Globus pallidus (tissue), 1 donor: Measurements from ENCODE around the gene CRELD1.
"Not testable (repeated sequence)": the region's sequence is repeated elsewhere in the genome, so short reads cannot be mapped to it uniquely, and the experiment has no call there.

Experiments
- DNase-seq: peaks from one replicate; pipeline ENCODE4 v3.0.0-alpha.2; 2015; ENCODE audit warnings: low spot score

CRELD1 gene, protein sequence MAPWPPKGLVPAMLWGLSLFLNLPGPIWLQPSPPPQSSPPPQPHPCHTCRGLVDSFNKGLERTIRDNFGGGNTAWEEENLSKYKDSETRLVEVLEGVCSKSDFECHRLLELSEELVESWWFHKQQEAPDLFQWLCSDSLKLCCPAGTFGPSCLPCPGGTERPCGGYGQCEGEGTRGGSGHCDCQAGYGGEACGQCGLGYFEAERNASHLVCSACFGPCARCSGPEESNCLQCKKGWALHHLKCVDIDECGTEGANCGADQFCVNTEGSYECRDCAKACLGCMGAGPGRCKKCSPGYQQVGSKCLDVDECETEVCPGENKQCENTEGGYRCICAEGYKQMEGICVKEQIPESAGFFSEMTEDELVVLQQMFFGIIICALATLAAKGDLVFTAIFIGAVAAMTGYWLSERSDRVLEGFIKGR

DNA sequence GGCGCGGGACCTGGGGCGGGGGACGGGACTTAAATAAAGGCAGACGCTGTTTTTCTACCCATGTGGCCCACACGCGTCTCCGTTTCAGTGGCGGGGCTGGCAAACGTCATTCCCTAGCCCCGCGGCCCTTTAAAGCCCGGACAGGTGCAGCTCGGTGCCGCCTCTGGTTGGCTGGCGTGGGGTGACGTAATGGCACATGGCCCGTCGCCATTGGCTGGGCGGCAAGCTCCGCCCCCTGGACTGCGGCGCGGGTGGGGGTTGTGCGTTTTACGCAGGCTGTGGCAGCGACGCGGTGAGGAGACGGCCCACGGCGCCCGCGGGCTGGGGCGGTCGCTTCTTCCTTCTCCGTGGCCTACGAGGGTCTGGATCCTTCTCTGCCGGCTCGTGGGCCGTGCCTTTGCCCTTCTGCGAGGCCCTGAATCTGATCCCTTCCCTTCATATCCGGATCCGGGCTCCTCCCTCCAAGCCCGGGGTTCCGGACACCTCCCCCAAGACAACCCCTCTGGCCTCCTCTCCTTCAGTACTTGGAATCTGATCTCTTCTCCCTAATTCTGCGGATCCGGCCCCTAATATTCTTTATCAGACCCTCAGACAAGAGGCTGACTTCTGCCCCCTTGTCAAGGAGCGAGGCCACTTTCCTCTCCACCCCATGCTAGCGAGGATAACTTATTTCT is at the start of gene CRELD1:
CRELD1 (plus strand) TSS at position 274 of the 674 bp plus-strand sequence. CDS start 605 bp downstream, outside the sequence.
- peak; percentile 95 for DNase-seq

DNA sequence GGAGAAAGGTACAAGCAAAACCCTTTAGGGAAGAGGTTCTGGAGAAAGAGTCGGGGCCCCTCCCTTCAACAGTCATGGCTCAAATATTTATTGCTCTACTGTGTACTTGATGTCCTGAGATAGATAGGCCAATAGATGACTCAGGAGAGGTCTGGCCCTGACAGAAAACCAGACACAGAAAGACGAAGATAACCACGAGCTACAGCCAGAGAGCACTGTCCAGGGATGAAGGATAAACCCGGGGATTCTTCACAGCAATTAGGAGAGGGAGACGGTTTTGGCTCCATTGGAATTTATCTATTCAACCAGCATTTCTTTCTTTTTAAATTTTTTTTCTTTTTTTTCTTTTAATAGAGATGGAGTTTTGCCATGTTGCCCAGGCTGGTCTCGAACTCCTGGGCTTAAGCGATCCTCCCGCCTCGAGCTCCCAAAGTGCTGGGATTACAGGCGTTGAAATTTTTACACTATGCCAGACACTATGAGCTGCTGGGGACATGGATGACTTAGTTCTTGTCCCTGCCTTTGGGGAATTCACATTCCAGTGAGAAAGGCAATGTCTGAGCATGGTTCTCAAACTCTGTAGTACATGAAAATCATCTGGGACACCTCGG is 49.0 kb upstream of the CRELD1 start:
- no peak for DNase-seq

DNA sequence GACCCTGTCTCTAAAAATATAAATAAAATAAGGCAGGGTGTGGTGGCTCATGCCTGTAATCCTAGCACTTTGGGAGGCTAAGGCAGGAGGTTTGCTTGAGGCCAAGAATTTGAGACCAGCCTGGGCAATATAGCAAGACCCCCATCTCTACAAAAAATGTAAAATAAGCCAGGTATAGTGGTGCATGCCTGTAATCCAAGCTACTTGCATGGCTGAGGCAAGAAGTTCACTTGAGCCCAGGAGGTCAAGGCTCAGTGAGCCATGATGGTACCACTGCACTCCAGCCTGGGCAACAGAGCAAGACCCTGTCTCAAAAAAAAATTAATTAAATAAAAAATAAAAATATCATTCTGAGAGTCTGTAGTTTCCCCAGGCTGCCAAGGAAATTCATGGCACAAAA is 47.3 kb upstream of the CRELD1 start:
- no peak for DNase-seq

DNA sequence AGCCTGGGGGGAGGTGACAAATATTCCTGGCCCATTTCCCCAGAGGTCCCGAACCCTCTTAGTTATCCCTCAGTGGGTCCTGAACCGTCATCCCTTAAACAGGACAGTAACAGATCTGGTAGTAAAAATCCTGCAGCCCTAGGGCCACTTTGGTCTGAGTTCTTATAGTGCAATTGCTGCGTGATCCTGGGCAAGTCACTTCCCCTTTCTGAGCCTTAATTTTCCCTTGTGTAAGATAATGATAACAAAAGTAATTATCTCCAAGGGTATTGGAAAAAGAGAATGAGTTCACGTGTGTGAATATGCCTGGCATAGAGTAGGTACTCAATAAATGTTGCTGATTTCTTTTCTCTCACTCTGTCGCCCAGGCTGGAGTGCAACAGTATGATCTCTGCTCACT is 46.2 kb upstream of the CRELD1 start:
- DNase-seq: no peak

DNA sequence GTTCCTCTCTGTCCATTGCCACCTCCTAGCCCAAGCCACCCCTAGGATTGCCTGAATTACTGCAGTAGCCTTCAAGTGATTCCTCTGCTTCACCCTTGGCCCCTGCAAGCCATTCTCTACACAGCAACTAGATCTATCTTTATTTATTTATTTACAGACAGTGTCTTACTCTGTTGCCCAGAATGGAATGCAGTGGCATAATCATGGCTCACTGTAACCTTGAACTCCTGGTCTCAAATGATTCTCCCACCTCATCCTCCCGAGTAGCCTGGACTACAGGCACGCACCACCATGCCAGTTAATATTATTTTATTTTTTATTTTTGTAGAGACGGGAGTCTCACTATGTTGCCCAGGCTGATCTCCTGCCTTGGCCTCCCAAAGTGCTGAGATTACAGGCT is 45.1 kb upstream of the CRELD1 start:
- no peak for DNase-seq

DNA sequence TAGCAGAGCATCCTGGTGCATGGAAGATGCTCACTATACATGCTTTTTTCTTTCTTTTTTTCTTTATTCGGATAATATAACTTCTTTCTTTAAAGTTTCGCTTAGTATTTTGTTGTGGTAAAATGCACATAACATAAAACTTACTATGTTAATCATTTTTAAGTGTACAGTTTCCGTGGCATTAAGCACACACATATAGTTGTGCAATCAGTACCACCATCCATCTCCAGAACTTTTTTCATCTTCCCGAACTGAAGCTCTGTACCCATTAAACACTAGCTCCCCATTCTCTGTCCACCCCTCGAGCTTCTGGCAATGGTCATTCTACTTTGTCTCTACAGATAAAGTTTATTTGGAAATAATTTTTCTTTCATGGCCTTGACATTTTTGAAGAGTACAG is 44.2 kb upstream of the CRELD1 start:
- no peak for DNase-seq

DNA sequence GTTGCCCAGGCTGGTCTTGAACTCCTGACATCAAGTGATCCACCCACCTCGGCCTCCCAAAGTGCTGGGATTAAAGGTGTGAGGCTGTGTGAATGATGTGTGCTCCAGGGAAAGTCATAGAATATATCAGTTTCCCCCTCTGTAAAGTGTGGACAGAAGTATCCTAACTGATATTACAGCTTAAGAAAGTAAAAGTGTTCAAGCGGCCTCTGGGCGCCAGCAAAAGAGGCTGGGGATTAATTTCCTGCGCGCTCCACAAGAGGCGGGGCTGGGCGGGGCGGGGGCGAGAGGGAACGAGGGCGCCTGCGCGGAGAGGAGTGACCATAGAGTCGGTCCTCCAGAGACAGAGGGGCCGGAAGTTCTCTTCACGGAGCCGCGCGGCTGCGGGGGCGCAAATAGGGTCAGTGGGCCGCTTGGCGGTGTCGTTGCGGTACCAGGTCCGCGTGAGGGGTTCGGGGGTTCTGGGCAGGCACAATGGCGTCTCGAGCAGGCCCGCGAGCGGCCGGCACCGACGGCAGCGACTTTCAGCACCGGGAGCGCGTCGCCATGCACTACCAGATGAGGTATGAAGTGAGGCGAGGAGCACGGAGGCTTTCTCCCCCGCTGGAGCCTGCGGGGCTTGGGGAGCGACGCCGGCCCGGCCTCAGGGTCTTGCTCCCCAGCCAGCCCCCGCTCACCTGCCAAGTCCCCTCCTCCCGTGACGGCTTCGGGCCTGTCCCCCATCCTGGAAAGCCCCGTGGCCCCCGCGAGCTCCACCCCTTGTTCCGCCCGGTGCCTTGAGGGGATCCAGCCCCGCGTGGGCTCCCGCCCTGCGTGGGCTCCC is 43.2 kb upstream of the CRELD1 start, which contains the start of gene JAGN1:
JAGN1 (plus strand) TSS at position 362 of the 823 bp plus-strand sequence; CDS start at position 475, 113 bp downstream.
- DNase-seq: peak; percentile 87

DNA sequence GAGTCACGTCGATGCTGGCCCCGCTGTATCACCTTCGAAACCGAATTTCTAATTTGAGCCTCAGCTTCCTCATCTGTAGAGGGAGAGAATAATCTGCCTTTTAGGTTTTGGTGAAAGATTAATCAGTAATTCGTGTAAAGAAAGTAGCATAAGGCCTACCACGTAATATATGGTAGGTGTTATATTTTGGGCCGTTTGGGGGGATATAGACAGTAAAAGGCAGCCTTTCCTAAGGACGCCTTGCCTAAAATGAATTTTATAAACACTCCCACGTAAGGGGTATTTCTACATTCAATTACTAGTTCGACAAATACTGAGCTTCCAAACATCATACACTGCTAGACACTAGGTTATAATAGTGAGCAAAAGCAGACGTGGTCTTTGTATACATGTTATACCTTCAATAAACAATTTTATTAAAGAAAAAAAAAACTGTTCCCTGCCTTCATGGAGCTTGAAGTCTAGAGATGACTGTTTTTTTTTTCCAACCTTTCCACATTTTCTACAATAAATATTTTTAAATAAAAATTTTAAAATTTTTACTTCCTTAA is 42.5 kb upstream of the CRELD1 start:
- DNase-seq: no peak

DNA sequence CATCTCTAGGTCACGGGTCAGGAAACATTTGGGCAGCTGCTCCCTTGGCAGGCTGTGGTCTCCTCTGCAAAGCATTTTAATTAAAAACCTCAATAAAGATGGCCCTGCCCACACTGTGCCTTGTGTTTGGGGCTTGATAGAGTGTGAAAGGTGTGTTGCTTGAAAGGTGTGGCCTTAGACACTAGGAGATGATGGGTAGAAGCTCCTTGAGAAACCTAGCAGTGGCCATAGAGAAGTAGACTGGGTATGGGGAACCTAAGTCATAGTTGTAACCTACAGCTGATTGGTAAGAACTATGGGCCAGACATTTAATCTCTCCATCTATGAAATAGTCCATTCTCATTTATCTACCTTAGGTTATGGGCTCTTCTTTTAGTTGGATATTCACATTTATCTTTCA is 39.9 kb upstream of the CRELD1 start:
- DNase-seq: no peak

DNA sequence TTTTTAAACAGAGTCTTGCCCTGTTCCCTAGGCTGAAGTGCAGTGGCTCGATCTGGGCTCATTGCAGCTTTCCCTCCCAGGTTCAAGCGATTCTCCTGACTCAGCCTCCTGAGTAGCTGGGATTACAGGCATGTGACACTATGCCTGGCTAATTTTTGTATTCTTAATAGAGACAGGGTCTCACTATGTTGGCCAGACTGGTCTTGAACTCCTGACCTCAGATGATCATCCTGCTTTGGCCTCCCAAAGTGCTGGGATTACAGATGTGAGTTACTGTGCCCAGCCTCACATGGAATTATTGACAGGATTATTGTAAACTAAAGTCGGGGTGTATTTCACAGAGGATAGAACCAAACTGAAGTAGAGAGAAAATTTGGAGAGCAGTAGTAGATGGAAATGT is 37.9 kb upstream of the CRELD1 start:
- not testable (repeated sequence) for DNase-seq

DNA sequence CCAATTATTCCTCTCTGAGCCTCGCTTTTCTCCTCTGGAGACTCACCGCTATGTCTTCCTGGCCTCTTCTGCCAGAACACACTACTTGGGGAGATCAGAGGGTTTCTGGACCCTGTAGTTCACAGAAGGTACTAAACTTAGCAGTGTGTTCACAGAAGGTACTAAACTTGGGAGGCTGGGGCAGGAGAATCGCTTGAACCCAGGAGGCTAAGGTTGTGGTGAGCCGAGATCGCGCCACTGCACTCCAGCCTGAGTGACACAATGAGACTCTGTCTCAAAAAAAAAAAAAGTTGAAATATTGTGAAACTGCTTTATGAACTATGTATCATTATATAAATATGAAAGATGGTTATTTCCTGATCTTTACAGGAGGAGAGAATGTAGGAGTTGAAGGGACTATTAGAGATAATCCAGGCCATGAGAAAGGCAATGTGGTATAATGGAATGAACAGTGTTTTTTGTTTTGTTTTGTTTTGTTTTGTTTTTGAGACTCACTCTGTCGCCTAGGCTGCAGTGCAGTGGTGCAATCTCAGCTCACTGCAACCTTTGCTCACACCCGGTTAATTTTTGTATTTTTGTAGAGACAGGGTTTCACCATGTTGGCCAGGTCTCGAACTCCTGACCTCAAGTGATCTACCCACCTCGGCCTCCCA is 36.8 kb upstream of the CRELD1 start:
- DNase-seq: not testable (repeated sequence)

DNA sequence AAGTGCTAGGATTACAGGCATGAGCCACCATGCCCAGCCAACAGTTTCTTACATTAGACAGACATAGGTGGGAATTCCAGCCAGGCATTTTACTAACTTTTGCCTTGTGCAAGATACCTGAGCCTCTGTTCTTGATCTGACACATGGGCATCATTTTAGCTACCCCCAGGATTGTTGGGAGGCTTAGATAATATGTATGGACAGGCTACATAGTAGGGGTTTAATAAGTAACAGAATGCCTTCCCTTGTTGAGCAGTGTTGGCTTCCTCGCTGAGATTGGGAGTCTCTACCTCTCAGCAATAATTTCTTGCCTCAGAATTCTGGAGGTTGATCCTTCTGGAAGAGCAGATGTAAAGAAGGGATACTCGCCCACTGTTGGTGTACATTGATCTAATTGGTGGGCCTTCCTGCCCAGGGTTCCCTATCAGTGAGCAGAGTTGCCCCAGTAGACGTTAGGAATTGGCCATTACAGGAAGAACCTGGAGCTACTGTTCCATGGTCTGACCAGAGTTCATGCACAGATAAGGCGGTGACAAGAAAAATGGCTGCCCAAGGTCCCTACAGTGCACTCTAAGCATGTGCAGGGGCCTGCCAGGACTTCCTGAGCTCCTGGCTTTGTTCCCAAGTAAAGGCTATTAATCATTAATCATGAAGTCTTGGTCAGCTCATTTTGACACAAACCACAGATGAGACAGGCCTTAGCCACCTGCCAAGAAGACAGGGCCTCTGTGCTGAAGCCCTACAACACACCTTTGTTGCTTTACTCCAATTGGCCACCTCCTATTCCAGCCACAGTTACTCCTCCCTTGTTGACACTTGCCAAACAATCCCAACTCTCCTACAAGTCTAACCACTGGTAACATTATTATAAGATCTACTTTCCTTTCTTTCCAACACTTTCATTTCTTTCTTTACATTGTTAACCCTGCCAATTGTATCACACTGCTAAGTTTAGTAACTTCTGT is 35.9 kb upstream of the CRELD1 start:
- no peak for DNase-seq

DNA sequence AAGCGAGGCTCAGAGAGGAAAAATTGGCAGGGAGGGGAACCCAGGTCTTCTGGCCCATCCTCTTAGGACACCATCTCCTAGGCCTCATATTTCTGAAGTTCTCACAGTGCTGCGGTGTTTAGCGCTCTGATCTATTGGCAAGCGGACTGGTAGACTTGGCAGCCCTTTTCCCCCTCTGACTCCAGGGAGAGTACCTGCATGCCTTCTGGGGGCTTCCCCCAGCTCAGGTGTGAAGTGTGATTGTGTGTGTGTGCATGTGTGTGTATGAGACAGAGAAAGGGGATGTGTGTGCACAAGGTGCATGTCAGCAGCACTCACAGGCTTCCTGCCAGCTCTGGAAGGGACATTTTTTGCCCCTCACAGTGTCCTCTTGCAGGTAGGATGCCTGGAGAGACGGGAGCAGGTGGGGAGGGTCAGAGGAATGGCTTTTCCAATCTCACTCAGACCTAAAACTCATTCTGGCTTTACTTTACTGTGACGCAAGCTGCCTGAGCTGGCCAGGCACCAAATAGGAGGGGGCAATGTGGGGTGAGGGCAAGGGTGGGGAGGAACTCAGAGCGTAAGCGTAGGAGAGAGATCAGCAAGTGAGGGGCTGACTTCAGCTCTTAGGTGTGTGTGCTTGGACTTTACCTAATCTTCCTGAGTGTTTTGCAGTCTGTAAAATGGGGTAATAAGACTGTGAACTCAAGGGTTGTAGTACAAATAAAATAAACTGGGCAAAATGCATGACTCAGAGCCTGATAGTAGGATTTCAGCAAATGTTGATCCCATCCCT is 35.0 kb upstream of the CRELD1 start:
- DNase-seq: no peak

DNA sequence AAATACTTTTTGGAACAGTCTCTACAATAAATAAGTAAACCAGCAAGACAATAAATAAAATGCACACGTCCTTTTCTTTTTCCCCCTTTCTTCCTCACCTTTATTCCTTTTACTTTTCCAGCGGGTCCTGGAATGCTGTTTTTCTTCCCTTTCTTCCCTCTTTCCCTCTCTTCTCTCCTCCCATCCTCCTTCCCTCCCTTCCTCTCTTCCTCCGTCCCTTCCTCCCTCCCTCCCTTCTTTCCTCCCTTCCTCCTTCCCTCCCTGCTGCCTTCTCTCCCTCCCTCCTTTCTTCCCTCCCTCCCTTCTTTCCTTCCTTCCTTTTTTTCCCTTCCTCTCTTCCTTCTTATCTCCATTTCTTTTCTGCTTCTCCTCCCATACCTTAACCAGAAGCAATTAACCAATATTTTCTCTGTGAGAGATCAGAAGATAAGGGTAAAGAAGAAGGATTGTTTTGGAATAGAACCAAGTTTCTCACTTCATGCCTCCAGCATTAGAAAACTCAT is 34.3 kb upstream of the CRELD1 start:
- no peak for DNase-seq

DNA sequence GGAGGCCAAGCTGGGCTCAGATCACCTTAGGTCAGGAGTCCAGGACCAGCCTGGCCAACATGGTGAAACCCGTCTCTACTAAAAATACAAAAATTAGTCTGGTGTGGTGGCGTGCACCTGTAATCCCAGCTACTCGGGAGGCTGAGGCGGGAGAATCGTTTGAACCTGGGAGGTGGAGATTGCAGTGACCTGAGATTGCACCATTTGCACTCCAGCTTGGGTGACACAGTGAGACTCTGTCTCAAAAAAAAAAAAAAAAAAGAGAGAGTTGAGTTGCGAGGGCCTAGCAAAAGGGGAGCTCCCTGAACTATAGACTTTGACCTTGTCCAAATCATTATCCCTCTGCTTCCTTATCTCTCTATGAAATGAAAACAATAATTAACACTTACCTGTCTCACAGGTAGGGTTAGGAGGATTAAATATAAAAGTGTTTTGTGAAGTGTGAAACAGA is 32.6 kb upstream of the CRELD1 start:
- not testable (repeated sequence) for DNase-seq

DNA sequence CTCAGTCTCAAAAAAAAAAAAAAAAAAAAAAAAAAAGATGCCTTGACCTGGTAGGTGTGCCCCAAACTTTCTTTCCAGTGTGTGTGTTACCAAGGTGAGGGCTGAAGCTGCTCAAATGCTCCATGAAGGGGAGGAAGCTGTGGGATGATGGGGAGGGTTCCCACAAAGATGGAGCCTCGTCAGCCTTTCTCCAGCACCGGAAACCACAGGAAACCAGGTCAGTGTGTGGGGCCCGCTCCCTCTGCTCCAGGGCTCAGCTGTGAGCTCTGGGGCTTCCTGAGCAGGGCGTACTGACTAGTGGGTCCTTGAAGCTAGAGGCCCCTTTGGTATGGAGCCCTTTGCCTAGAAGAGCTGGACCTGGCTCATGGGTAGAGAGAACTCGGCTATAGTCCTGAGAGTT is 31.7 kb upstream of the CRELD1 start:
- DNase-seq: no peak

DNA sequence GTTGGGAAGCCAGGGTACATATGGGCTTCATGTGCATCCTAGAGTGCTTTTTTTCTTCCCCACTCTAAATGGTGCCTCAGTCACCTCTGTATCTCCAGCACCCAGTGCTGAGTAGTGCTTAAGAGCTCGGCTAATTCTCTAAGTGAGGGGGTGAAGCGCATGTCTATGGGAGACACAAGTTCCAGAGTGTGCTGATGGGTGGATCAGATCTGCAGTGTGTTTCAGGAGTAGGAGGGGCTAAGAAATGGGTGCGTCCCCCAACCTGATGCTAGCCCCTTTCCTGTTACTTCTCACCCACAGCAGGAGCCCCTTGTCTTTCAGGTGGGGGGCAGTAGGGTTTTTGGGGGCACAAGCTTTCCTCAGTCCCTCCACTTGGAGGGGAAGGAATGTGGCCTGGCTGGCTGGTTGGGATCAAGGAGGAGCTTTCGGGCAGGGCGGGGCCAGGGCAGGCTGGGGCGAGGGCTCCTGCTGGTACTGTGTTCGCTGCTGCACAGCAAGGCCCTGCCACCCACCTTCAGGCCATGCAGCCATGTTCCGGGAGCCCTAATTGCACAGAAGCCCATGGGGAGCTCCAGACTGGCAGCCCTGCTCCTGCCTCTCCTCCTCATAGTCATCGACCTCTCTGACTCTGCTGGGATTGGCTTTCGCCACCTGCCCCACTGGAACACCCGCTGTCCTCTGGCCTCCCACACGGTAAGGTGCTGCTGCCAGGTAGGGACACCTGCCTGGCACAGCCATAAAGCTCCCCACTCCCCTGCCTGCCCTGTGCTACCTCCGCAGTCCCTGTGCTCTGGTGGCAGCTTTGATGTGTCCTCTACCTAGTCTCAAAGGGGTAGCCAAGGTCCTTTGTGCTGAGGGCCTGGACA is 31.0 kb upstream of the CRELD1 start, which contains the start of gene IL17RE:
IL17RE (plus strand) TSS at position 477 of the 866 bp plus-strand sequence; CDS start at position 562, 85 bp downstream.
- no peak for DNase-seq

DNA sequence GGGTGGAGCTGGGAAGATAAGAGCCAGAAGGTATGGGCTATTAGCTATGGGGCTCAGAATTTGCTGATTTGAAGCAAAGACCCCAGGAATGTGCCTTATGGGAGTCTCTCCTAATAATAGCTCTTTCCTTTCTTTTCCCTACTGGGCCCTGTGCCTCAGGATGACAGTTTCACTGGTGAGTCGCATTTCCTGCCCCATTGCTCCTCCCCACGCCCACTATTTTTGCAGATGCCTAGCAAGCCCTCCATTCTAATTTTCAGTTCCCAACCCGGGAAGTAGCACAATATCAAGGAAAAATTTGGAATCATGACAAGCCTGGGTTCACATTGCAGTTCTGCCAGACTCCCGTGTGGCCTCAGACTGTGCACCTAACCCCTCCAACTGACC is 30.4 kb upstream of the CRELD1 start:
- no peak for DNase-seq
